Kidney epithelial cell (primary cell): ENCODE results near the gene DDIT3. TPM values are rescaled to one million over a fixed set of nuclear protein-coding genes. Genes with fewer than 3 reads are reported as not detected.

ENCODE experiments used
- DNase-seq: peaks from one replicate; pipeline ENCODE4 v3.0.0-alpha.2; 2010; ENCODE audit warnings: low read depth
- H3K27me3 ChIP-seq: 2 replicates; pipeline ENCODE4 v1.6.0; 2011; ENCODE audit warnings: low read length; ENCODE audit not compliant: control insufficient read depth, insufficient read depth
- H3K36me3 ChIP-seq: 2 replicates; pipeline ENCODE4 v1.5.1; 2011; ENCODE audit warnings: low read length; ENCODE audit not compliant: control insufficient read depth, insufficient read depth
- H3K4me3 ChIP-seq: 2 replicates; pipeline ENCODE4 v1.5.1; 2011; ENCODE audit warnings: low read depth, mild to moderate bottlenecking, control low read depth, low read length
- CTCF ChIP-seq: IDR thresholded peaks from 2 replicates; pipeline ENCODE4 v1.5.1; 2011; ENCODE audit warnings: mild to moderate bottlenecking, moderate library complexity, low read length, control low read depth, inconsistent platforms; ENCODE audit not compliant: insufficient read depth, poor library complexity, severe bottlenecking
- total RNA-seq: library from RNA; depleted of rRNA; stranded (reverse); fragments of >200 nt; gene quantifications from 2 replicates; pipeline ENCODE4 v1.2.3, GENCODE V29; 2015

The DDIT3 gene
- total RNA-seq, 1 donor from 2014 or later, result 107 TPM

- no peaks in the 10 kb centered on the region for H3K27me3 ChIP-seq
- no peak overlapping the region for H3K4me3 ChIP-seq
- TF ChIP-seq CTCF, result peak; percentile 15
- H3K36me3 ChIP-seq, result peaks cover 4% of the 10 kb centered on the region
- no peak for DNase-seq
Measured at GRCh38 chr12:57491393-57492280, 28.7 kb downstream of the DDIT3 start.

GRCh38 chr12:57490126-57490525, 30.2 kb downstream of the DDIT3 start:
- H3K27me3 ChIP-seq, result no peaks in the 10 kb centered on the region
- no peak for TF ChIP-seq CTCF
- peaks cover 4% of the 10 kb centered on the region for H3K36me3 ChIP-seq
- H3K4me3 ChIP-seq, result no peak overlapping the region
- DNase-seq, result no peak

- no peak for TF ChIP-seq CTCF
- no peak for DNase-seq
Measured at GRCh38 chr12:57489157-57489641, 31.1 kb downstream of the DDIT3 start.

GRCh38 chr12:57488402-57489156, 31.7 kb downstream of the DDIT3 start:
- Histone ChIP-seq H3K4me3 (peak overlapping the region; percentile 70), H3K27me3 (no peaks in the 10 kb centered on the region), H3K36me3 (peaks cover 4% of the 10 kb centered on the region)
- no peak for TF ChIP-seq CTCF
- DNase-seq, result no peak

More at GRCh38 chr12:57489157-57489641, 31.1 kb downstream of the DDIT3 start:
- Histone ChIP-seq H3K27me3 (no peaks in the 10 kb centered on the region), H3K4me3 (peak overlapping the region; percentile 70), H3K36me3 (peaks cover 4% of the 10 kb centered on the region)

- TF ChIP-seq CTCF, result no peak
Measured at GRCh38 chr12:57487597-57488401, 32.5 kb downstream of the DDIT3 start, which contains the start of gene MARS1. Gene MARS1, plus strand, starts transcription at chr12:57488068. Its CDS starts 23 bp downstream, at chr12:57488091.

More at GRCh38 chr12:57487597-57488401, 32.5 kb downstream of the DDIT3 start, which contains the start of gene MARS1:
- H3K27me3 ChIP-seq, result no peaks in the 10 kb centered on the region
- peak within 1 kb of the TSS; percentile 70 for H3K4me3 ChIP-seq
- H3K36me3 ChIP-seq, result peaks cover 3% of the 10 kb centered on the region
- DNase-seq, result peak; percentile 93
